ENCODE measurements around the gene MAB21L2.
A peak's percentile ranks its signal among the peaks of the same experiment; 100 is the strongest.

Gene MAB21L2

GRCh38 chr4:150578745-150579501 is 3.0 kb upstream of the MAB21L2 start:
- no peak for DNase-seq

- DNase-seq: peak; percentile 2
These were observed 2.3 kb upstream of the MAB21L2 start for GRCh38 chr4:150579551-150580234.

DNA sequence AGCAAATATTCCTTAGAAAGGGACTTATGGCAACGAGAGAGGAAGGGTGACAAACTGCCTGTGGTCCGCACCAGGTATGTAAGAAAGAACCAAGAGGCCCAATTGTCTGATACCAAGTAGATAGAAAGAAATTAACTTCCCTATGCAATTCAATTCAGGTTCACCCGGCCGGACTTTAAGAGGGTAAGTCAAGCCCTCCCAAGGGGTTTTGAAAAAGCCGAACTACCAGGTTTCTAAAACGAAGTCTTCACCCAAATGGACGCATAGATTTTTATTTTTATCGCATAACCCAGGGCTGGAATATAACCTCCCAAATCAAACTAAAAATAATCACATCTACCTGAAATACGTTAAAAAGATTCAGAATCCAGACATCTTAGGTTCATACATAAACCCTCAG is 1.6 kb upstream of the MAB21L2 start:
- DNase-seq: no peak

- no peak for DNase-seq
These were observed 820 bp upstream of the MAB21L2 start for GRCh38 chr4:150581056-150581605.

DNA sequence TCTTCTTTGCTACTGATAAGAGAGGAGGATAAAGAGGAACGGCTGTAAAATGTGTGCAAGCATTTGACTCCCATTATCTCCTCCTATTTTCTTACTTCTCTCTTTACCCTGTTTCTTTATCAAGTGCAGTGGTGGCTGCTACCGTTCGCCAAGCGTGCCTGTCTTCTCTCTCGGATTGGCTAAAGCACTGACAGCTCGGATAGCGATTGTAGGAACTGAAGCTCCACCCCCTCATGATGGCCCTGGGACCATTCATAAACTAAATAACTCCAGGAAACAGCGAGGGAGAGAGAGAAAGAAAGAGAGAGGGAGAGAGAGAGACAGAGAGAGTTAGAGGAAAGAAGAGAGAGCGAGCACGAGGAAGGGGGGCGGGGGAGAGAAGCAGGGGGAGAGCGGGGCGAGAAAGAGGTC is 305 bp upstream of the MAB21L2 start:
- no peak for DNase-seq

DNA sequence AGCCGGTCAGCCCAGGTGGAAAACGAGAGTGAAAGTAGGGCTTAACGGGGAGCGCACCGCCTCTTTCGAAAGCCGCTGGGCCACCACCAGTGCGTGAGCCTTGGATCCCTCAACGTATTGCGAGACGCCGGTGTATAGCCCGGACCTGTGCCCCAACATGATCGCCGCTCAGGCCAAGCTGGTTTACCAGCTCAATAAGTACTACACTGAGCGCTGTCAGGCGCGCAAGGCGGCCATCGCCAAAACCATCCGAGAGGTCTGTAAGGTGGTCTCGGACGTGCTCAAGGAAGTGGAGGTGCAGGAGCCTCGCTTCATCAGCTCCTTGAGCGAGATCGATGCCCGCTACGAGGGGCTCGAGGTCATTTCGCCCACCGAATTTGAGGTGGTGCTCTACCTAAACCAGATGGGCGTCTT is 929 bp downstream of the MAB21L2 start:
- DNase-seq: no peak

- DNase-seq: peak; percentile 5
These were observed 1.5 kb downstream of the MAB21L2 start for GRCh38 chr4:150583287-150584110.

GRCh38 chr4:150584111-150584915 is 2.4 kb downstream of the MAB21L2 start:
- no peak for DNase-seq

GRCh38 chr4:150585611-150586010 is 3.7 kb downstream of the MAB21L2 start:
- no peak for DNase-seq

DNA sequence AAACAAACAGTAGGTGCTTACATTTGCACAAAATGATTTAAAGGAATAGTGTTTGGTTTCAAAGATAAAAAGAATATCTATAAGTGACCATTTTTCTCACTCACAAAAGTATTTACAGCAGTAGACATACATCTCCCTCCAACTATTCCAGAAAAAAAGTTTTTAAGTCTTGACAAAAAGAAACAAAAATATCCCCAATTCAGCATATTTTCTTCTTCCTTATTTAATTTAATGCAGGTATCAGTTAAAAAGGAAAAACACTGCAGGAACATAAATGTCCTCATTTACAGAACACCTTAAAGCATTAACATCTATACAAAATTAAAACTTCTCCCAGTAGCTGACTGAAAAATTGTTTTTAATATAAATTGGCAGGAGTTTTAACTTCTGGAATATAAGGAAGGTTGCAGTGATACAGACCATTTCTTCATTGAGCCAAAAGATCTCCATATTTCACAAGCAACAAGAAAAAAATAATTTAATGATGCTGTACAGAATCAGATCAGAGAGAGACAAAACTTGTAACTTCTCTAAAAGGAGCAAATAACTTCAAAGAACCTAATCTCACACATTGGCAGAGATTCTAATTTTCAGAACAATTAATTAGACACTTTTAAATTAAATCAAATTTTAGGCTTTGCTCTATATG is 4.3 kb downstream of the MAB21L2 start:
- DNase-seq: no peak

GRCh38 chr4:150588316-150588715 is 6.4 kb downstream of the MAB21L2 start:
- DNase-seq: no peak

DNA sequence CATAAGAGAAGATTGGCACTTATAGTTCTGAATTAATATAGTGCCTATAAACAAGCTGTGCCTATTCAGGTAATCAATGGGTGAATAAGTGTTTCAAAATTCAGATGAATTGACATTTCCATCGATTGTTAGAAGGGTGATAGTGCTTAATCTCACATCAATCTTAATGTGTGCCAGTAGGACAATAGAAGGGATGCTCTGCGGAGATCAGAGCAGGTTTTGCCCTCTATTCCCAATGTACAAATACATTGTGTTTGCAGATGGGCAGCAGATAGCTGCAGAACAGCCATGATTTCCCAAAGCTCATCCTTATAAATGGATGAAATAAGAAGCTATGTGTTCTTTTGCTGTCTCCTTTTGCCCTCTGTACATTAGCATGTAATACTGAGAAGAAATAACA is 7.2 kb downstream of the MAB21L2 start:
- DNase-seq: no peak

DNA sequence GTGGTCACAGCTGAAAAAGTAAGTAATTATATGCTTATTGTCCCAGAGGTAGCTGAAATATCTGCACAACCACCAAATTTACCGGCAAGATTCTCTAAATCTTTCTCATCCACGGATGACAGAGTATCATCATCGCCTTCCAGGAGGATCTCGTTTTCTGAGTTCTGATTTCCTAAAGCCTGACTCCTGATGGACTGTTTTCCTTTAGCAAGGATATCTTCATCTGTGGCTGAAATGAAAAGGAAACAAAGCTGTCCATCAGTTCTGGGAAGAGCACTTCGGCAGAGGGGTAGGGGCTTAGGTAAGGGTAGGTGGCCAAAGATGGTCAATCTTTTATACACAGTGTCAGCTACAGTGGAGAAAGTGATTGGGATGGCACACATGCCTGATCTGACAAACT is 8.7 kb downstream of the MAB21L2 start:
- no peak for DNase-seq

GRCh38 chr4:150591406-150591805 is 9.5 kb downstream of the MAB21L2 start:
- no peak for DNase-seq

DNA sequence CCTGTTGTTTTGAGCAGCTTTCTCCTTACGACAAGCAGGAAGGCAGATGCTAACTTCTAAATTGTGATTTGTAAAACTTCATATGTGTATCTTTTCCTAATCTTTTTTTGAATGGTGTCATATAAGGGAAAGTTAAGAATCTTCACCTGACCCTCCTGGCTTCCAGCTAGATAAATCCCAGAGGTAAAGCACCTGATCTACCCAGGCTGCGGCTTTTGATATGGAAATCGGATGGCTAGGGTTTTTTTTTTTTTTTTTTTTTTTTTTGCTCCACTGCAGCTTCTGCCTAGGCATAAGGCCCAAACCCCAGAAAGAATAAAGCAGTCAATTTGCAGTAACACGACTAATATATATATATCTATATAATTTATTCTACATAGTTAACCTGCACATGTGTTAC is 10.0 kb downstream of the MAB21L2 start:
- DNase-seq: no peak

GRCh38 chr4:150593996-150594395 is 12.0 kb downstream of the MAB21L2 start:
- no peak for DNase-seq

DNA sequence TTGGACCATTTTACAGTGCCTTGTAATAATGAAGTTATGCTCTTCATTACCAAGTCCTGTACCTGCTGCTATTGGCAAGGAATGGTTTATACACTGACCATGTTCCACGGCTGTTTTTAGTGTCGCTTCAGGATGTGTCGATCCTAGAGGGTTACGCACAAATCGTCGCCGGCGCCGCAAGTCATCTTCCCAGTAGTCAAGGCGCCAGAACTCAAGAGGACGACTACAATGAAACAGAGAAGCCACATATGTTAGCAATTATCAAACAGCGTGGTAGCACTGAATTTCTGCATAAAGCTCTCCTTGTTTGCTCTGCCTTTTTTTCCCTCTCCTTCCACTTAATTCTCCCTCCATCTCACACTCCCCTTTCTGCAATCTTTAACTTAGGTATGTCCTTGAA is 17.0 kb downstream of the MAB21L2 start:
- DNase-seq: no peak

DNA sequence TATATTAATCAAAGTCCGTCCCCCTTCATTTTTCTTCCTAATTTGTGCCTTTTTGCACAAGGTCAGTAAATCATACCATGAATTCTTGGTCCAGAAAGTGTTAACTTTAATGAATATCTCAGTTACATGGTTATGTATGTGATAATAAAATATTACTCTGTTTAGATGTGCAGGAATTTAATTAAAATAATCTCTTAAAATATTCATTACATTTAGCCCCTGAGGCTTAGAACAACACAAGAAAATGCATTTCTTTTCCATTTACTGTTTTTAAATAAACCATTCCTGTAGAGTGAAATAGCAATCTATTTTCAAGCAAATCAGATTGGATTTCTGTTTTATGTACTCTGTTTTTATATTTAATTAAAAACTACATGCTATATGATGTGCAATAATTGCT is 17.6 kb downstream of the MAB21L2 start:
- DNase-seq: no peak

DNA sequence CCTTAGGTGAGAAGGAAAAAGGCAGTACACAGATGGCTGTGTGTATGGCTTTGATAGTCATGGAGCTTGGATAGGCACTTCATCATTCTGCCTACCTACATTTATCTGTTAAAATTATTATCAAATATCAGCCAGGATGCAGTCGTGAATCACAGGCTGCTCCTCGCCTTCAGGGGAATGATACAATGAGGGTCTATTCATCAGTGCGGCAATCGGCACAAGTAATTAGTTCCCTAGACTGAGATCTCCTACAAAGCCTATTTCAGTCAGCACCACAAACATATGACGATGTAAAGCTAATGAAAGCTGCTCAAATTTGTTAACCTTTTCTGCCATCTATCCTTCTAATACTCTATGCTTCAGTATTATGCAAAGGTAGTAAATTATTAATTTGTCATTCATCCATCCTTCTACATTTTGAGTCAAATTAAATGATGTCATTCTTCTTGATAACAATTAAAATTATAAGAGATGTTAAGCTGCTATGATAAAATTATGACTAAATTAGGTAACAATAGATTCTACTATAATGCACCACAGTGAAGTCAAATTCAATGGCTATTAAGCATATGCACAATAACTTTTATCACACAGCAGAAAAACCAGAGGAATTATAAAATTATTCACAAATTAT is 19.0 kb downstream of the MAB21L2 start:
- no peak for DNase-seq

DNA sequence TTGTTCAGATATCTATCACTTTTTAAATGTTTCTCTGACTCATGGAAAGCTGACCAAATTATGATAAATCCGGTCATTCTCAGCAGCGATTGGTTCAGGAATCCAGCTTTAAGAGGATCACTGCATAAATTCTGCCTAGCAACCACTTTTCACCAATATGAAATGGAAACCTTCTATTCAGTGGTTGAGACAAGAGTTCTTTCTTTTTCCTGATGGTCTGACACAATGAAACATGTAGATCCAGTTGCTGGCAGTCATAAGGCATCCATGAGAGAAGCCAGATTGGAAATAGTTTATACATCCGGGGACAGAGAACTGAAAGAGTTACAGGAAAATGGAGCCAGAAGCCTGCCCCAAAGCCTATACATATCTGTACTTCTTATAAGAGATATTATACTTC is 27.2 kb downstream of the MAB21L2 start:
- DNase-seq: no peak

- DNase-seq: no peak
These were observed 37.1 kb downstream of the MAB21L2 start for GRCh38 chr4:150619042-150619441.
